BE2C (cell line): ENCODE measurements around the gene NR2F1-AS1.

Source experiments
- DNase-seq: peaks from one replicate; pipeline ENCODE4 v3.0.0-alpha.2; 2020
- H3K27me3 ChIP-seq: fragments of 250-450 bp; sonication (Bioruptor Pico); 2 replicates; pipeline ENCODE4 v1.5.1; 2020; ENCODE audit warnings: mild to moderate bottlenecking
- H3K36me3 ChIP-seq: fragments of 250-450 bp; sonication (Bioruptor Pico); 2 replicates; pipeline ENCODE4 v1.5.1; 2020; ENCODE audit warnings: mild to moderate bottlenecking
- H3K4me1 ChIP-seq: fragments of 250-450 bp; sonication (Bioruptor Pico); 2 replicates; pipeline ENCODE4 v1.5.1; 2020
- H3K4me3 ChIP-seq: 2 replicates; pipeline ENCODE4 v1.5.1; 2011; ENCODE audit warnings: low read depth, low read length
- H3K9me3 ChIP-seq: fragments of 250-450 bp; sonication (Bioruptor Pico); 2 replicates; pipeline ENCODE4 v1.5.1; 2020
- TF ChIP-seq, protein P1 (sequence below): IDR thresholded peaks from 2 replicates; pipeline ENCODE4 v1.5.1; 2012; ENCODE audit warnings: mild to moderate bottlenecking, low read depth, low read length

The NR2F1-AS1 gene

DNA sequence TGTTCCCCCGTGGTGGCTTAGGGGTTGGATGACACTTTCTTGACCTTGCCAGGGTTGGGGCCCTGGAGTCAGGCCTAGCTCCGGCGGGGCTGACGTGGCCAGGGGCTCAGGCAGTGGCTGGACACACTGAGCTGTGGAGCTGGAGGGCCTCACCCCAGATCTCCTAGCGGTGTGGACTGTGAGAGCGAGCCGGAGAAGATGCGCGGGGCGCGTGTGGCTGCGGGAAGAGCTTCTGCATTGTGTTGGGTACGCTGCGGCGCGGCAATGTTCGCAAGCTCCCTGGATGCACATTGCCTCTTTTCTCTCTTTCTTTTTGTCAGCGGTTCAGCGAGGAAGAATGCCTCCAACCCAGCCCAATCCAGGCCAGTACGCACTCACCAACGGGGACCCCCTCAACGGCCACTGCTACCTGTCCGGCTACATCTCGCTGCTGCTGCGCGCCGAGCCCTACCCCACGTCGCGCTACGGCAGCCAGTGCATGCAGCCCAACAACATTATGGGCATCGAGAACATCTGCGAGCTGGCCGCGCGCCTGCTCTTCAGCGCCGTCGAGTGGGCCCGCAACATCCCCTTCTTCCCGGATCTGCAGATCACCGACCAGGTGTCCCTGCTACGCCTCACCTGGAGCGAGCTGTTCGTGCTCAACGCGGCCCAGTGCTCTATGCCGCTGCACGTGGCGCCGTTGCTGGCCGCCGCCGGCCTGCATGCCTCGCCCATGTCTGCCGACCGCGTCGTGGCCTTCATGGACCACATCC is 6.8 kb upstream of the NR2F1-AS1 start:
- H3K27me3 ChIP-seq = no peaks in the 10 kb centered on the region
- peaks cover 10% of the 10 kb centered on the region for H3K36me3 ChIP-seq
- no peak for DNase-seq
- TF ChIP-seq, protein P1, sequence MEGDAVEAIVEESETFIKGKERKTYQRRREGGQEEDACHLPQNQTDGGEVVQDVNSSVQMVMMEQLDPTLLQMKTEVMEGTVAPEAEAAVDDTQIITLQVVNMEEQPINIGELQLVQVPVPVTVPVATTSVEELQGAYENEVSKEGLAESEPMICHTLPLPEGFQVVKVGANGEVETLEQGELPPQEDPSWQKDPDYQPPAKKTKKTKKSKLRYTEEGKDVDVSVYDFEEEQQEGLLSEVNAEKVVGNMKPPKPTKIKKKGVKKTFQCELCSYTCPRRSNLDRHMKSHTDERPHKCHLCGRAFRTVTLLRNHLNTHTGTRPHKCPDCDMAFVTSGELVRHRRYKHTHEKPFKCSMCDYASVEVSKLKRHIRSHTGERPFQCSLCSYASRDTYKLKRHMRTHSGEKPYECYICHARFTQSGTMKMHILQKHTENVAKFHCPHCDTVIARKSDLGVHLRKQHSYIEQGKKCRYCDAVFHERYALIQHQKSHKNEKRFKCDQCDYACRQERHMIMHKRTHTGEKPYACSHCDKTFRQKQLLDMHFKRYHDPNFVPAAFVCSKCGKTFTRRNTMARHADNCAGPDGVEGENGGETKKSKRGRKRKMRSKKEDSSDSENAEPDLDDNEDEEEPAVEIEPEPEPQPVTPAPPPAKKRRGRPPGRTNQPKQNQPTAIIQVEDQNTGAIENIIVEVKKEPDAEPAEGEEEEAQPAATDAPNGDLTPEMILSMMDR = no peak
- H3K9me3 ChIP-seq = no peaks in the 10 kb centered on the region
- no peaks in the 10 kb centered on the region for H3K4me1 ChIP-seq
- H3K4me3 ChIP-seq = no peak overlapping the region

DNA sequence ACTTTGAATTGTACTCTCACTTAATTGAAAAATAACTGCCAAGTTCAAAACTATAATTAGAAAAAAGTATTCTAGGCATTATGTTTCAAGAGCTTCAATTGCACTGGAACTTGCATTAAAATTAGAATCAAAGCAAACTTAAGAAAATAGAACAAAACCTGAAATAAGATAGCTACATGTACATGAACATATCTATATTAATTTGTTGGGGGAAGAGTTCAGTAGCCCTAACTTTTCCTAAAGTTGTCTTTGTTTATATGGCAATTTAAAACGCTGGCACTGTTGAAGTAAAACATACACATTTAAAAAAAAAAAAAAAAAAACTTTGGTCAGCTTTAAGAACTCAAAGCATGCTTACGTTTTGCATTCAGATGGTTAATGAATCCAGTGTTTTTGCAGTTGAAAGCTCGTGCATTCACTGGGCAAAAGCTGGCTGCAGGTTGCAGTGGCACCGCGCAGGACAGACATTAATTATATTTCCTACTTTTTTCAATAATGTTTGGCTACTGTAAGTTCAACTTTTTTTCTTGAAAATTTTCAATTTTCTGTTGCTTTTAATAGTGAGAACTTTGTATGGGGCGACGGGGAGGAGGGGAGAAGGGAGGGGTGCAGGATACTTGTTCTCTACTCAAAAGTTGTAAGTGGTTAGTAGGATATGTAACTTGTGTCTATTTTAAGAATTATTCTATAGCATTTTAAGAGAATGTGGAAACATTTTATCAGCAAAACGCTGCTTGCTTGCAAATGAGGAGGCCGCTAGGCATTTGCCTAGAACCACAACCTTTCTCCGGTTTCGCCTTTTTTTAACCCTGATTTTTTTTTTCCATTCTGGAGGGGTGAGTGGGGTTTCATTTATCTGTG is 5.9 kb upstream of the NR2F1-AS1 start:
- Histone ChIP-seq H3K27me3 (no peaks in the 10 kb centered on the region), H3K4me1 (no peaks in the 10 kb centered on the region), H3K9me3 (no peaks in the 10 kb centered on the region), H3K4me3 (peak overlapping the region; percentile 71; the same call in 1 of the 2 replicates), H3K36me3 (peaks cover 10% of the 10 kb centered on the region)
- TF ChIP-seq, protein P1 = no peak
- no peak for DNase-seq

DNA sequence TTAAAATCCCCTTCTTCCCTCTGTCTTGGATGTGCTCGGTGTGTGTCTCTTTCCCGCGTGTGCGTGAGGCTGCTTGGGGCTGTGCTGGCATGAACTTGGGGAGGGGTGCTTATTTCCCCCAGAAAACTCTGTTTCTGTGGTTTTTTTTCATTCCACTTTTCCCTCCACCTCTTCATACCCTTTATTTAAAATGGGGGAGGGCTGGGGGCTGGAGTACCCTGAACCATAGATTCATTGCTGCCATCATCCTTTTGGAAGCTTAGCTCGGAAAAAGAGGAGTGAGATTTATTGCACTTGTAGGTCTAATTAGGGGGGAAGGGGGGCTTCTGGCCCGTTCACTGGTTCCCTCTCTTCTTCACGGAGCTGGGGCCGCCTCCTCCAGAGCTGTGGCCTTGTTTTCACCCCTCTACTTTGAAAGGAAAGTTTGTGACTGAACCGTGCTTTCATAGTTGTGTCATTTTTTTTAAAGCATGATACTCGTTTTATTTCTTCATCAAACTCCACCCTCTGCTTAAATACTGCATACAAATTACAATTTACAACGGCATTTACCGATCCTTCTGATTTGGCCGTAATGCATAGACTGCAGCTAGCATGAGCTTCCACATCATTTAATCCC is 4.9 kb upstream of the NR2F1-AS1 start:
- H3K4me3 ChIP-seq = peak overlapping the region; percentile 71
- H3K4me1 ChIP-seq = no peaks in the 10 kb centered on the region
- H3K9me3 ChIP-seq = no peaks in the 10 kb centered on the region
- H3K27me3 ChIP-seq = no peaks in the 10 kb centered on the region
- H3K36me3 ChIP-seq = peaks cover 10% of the 10 kb centered on the region
- TF ChIP-seq, protein P1 = no peak
- DNase-seq = no peak

DNA sequence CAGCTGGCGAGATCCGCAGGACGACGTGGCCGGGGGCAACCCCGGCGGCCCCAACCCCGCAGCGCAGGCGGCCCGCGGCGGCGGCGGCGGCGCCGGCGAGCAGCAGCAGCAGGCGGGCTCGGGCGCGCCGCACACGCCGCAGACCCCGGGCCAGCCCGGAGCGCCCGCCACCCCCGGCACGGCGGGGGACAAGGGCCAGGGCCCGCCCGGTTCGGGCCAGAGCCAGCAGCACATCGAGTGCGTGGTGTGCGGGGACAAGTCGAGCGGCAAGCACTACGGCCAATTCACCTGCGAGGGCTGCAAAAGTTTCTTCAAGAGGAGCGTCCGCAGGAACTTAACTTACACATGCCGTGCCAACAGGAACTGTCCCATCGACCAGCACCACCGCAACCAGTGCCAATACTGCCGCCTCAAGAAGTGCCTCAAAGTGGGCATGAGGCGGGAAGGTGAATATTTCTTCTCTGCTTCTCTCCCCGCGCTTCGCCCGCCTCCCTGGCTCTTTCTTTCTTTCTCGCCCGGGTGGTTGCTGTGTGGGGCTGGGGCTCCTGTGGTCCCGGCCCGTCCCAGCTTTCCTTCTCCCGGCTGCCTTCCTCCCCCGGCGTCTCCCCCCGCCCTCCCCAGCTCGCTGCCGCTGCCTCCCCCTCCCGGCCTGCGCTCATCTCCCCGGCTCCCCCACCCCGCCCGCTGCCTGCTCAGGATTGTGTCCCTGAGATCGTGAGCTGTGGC is 4.2 kb upstream of the NR2F1-AS1 start:
- no peaks in the 10 kb centered on the region for H3K27me3 ChIP-seq
- DNase-seq = peak; percentile 44

DNA sequence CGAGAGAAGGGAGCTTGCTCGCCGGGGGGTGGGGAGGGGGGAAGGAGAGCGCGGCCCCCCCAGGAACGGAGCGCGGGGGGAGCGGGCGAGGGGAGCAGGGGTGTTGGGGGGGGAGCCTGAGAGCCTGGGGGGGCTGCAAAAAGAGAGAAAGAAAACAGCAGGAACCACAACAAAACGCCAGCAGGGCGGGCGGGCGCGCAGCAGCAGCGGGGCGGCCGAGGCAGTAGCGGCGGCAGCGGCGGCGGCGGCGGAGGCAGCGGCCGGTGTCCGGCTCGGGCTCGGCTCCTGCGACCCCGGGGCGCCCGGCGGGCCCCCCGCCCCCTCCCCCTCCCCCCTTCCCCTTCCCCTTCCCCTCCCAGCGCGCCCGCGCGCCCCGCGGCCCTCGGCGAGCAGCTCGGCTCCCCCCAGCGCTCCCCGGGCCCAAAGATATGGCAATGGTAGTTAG is 3.6 kb upstream of the NR2F1-AS1 start:
- DNase-seq = peak; percentile 45
- H3K4me1 ChIP-seq = no peaks in the 10 kb centered on the region
- no peaks in the 10 kb centered on the region for H3K27me3 ChIP-seq
- H3K4me3 ChIP-seq = peak overlapping the region; percentile 93
- H3K36me3 ChIP-seq = peaks cover 10% of the 10 kb centered on the region
- TF ChIP-seq, protein P1 = no peak
- H3K9me3 ChIP-seq = no peaks in the 10 kb centered on the region

More for the DNA sequence above, 4.2 kb upstream of the NR2F1-AS1 start:
- Histone ChIP-seq H3K9me3 (no peaks in the 10 kb centered on the region), H3K4me3 (peak overlapping the region; percentile 71), H3K36me3 (peaks cover 10% of the 10 kb centered on the region), H3K4me1 (no peaks in the 10 kb centered on the region)
- TF ChIP-seq, protein P1 = no peak
